KMS-11 (cell line): Measurements from ENCODE around the gene SPTLC3.
A peak's percentile ranks its signal among the peaks of the same experiment; 100 is the strongest.

ENCODE experiments used
- H2AFZ ChIP-seq: fragments of 200-600 bp; sonication (generic); 2 replicates; pipeline ENCODE4 v1.6.1; 2016; ENCODE audit warnings: antibody characterized with exemption, mixed run types, low read depth
- H3K27ac ChIP-seq: fragments of 200-600 bp; sonication (generic); 2 replicates; pipeline ENCODE4 v1.6.1; 2016; ENCODE audit warnings: mild to moderate bottlenecking, mixed run types
- H3K27me3 ChIP-seq: fragments of 200-600 bp; sonication (generic); 2 replicates; pipeline ENCODE4 v1.6.1; 2017; ENCODE audit warnings: mild to moderate bottlenecking, low read depth, mixed run types, moderate library complexity; ENCODE audit not compliant: insufficient read depth
- H3K36me3 ChIP-seq: fragments of 200-600 bp; sonication (generic); 2 replicates; pipeline ENCODE4 v1.6.1; 2017; ENCODE audit warnings: mild to moderate bottlenecking, mixed run types; ENCODE audit not compliant: insufficient read depth
- H3K4me1 ChIP-seq: fragments of 200-600 bp; sonication (generic); 2 replicates; pipeline ENCODE4 v1.6.1; 2016; ENCODE audit warnings: mild to moderate bottlenecking, low read depth, mixed run types; ENCODE audit not compliant: poor library complexity, severe bottlenecking
- H3K4me2 ChIP-seq: fragments of 200-600 bp; sonication (generic); 2 replicates; pipeline ENCODE4 v1.7.0; 2016; ENCODE audit warnings: mild to moderate bottlenecking, mixed run types
- H3K4me3 ChIP-seq: fragments of 200-600 bp; sonication (generic); IDR thresholded peaks from 2 replicates; pipeline ENCODE4 v1.6.1; 2017; ENCODE audit warnings: low read depth, low read length, mixed read lengths; ENCODE audit not compliant: insufficient read depth
- H3K79me2 ChIP-seq: fragments of 200-600 bp; sonication (generic); 2 replicates; pipeline ENCODE4 v1.6.1; 2016; ENCODE audit warnings: low read depth, mixed run types; ENCODE audit not compliant: insufficient read depth
- H3K9ac ChIP-seq: fragments of 200-600 bp; sonication (generic); 2 replicates; pipeline ENCODE4 v1.6.1; 2016; ENCODE audit warnings: mild to moderate bottlenecking, mixed run types
- H4K20me1 ChIP-seq: fragments of 200-600 bp; sonication (generic); 2 replicates; pipeline ENCODE4 v1.6.1; 2016; ENCODE audit warnings: mild to moderate bottlenecking, mixed run types; ENCODE audit not compliant: insufficient read depth
- CTCF ChIP-seq: fragments of 200-600 bp; sonication (generic); conservative IDR thresholded peaks from 2 replicates; pipeline ENCODE4 v1.6.1; 2017; ENCODE audit warnings: low read depth, mild to moderate bottlenecking, antibody characterized with exemption, low read length, moderate library complexity, mixed read lengths

Gene SPTLC3

GRCh38 chr20:13118676-13119075 is 109.9 kb downstream of the SPTLC3 start:
- Histone ChIP-seq H3K27me3 (no peaks in the 10 kb centered on the region), H3K9ac (no peak overlapping the region), H4K20me1 (no peaks in the 10 kb centered on the region), H3K4me2 (no peak overlapping the region), H3K36me3 (no peaks in the 10 kb centered on the region), H3K27ac (no peak overlapping the region), H3K79me2 (no peaks in the 10 kb centered on the region), H3K4me1 (no peaks in the 10 kb centered on the region), H2AFZ (no peak overlapping the region), H3K4me3 (no peak overlapping the region)
- TF ChIP-seq CTCF, result no peak

GRCh38 chr20:13119583-13119982 is 110.8 kb downstream of the SPTLC3 start:
- no peaks in the 10 kb centered on the region for H3K79me2 ChIP-seq
- no peaks in the 10 kb centered on the region for H3K4me1 ChIP-seq
- H4K20me1 ChIP-seq, result no peaks in the 10 kb centered on the region
- H3K4me2 ChIP-seq, result no peak overlapping the region
- no peak overlapping the region for H3K4me3 ChIP-seq
- no peaks in the 10 kb centered on the region for H3K27me3 ChIP-seq
- H2AFZ ChIP-seq, result no peak overlapping the region
- no peak overlapping the region for H3K9ac ChIP-seq
- TF ChIP-seq CTCF, result peak; percentile 76
- H3K36me3 ChIP-seq, result no peaks in the 10 kb centered on the region
- no peak overlapping the region for H3K27ac ChIP-seq

GRCh38 chr20:13120471-13120870 is 111.7 kb downstream of the SPTLC3 start:
- Histone ChIP-seq H4K20me1 (no peaks in the 10 kb centered on the region), H3K4me3 (no peak overlapping the region), H3K79me2 (no peaks in the 10 kb centered on the region), H3K4me2 (no peak overlapping the region), H2AFZ (no peak overlapping the region), H3K9ac (no peak overlapping the region), H3K27ac (no peak overlapping the region), H3K36me3 (no peaks in the 10 kb centered on the region), H3K27me3 (no peaks in the 10 kb centered on the region), H3K4me1 (no peaks in the 10 kb centered on the region)
- no peak for TF ChIP-seq CTCF

GRCh38 chr20:13121840-13122515 is 113.2 kb downstream of the SPTLC3 start:
- Histone ChIP-seq H3K9ac (no peak overlapping the region), H3K36me3 (no peaks in the 10 kb centered on the region), H4K20me1 (no peaks in the 10 kb centered on the region), H3K4me1 (no peaks in the 10 kb centered on the region), H3K27me3 (no peaks in the 10 kb centered on the region), H3K27ac (no peak overlapping the region), H3K79me2 (no peaks in the 10 kb centered on the region), H3K4me2 (no peak overlapping the region), H2AFZ (no peak overlapping the region), H3K4me3 (no peak overlapping the region)
- TF ChIP-seq CTCF, result no peak
